Kidney epithelial cell (primary cell): ENCODE measurements around the gene CNKSR1. TPM values are rescaled to one million over a fixed set of nuclear protein-coding genes. Genes with fewer than 3 reads are reported as not detected.

Source experiments
- DNase-seq: peaks from one replicate; pipeline ENCODE4 v3.0.0-alpha.2; 2010; ENCODE audit warnings: low read depth
- H3K27me3 ChIP-seq: 2 replicates; pipeline ENCODE4 v1.6.0; 2011; ENCODE audit warnings: low read length; ENCODE audit not compliant: control insufficient read depth, insufficient read depth
- H3K36me3 ChIP-seq: 2 replicates; pipeline ENCODE4 v1.5.1; 2011; ENCODE audit warnings: low read length; ENCODE audit not compliant: control insufficient read depth, insufficient read depth
- H3K4me3 ChIP-seq: 2 replicates; pipeline ENCODE4 v1.5.1; 2011; ENCODE audit warnings: low read depth, mild to moderate bottlenecking, control low read depth, low read length
- total RNA-seq: library from RNA; depleted of rRNA; stranded (reverse); fragments of >200 nt; gene quantifications from 2 replicates; pipeline ENCODE4 v1.2.3, GENCODE V29; 2015
- TF ChIP-seq, protein P1 (sequence below): IDR thresholded peaks from 2 replicates; pipeline ENCODE4 v1.5.1; 2011; ENCODE audit warnings: mild to moderate bottlenecking, moderate library complexity, low read length, control low read depth, inconsistent platforms; ENCODE audit not compliant: insufficient read depth, poor library complexity, severe bottlenecking

Gene CNKSR1
- total RNA-seq, 1 donor from 2014 or later: 15.2 TPM

DNA sequence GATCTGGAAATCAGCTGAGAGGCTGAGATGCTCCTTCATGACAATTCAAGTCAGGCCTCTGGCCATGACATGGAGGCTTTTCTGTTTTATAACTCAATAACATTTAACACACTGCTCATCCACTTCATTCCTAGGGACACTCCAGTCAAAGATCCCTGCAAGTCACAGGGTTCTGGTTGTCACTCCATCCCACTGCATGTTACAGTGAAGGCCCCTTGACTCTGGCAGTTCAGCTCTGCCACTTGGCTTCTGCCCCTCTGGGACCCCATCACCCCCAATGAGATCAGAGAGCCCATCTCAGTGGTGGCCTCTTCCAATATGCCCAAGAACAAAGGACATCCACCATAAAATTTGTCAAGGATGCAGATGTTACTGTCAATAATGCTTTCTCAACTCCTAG lies 28.4 kb upstream of the CNKSR1 start:
- Histone ChIP-seq H3K4me3 (no peak overlapping the region), H3K36me3 (no peaks in the 10 kb centered on the region), H3K27me3 (peaks cover 7% of the 10 kb centered on the region)
- no peak for DNase-seq
- TF ChIP-seq, protein P1, sequence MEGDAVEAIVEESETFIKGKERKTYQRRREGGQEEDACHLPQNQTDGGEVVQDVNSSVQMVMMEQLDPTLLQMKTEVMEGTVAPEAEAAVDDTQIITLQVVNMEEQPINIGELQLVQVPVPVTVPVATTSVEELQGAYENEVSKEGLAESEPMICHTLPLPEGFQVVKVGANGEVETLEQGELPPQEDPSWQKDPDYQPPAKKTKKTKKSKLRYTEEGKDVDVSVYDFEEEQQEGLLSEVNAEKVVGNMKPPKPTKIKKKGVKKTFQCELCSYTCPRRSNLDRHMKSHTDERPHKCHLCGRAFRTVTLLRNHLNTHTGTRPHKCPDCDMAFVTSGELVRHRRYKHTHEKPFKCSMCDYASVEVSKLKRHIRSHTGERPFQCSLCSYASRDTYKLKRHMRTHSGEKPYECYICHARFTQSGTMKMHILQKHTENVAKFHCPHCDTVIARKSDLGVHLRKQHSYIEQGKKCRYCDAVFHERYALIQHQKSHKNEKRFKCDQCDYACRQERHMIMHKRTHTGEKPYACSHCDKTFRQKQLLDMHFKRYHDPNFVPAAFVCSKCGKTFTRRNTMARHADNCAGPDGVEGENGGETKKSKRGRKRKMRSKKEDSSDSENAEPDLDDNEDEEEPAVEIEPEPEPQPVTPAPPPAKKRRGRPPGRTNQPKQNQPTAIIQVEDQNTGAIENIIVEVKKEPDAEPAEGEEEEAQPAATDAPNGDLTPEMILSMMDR: no peak

DNA sequence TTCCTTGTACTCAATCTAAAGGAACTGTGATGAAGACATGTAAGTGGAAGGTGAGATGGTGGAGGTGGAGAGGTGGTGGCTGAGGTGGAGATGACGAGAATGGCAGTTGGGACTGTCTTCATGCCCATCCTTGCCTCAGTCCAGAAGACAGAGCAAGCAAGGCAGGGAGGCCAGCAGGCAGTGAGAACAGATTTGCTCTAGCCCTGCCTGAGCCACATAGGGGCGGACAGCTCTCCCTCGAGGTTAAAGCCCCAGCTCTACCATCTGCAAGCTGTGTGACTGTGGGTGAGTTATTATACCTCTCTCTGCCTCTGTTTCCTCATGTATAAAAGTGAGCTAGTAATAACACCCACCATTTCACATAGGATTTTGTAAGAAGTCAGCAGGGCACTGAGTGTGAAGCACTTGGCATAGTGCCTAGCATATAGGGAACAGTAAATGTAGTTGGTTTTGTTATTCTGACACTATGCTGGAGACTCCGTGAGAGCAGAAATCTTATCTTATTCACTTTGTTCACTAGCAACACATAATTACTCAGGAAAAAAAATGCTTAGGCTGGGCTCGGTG lies 23.2 kb upstream of the CNKSR1 start:
- TF ChIP-seq, protein P1: no peak
- no peak for DNase-seq
- Histone ChIP-seq H3K27me3 (peaks cover 19% of the 10 kb centered on the region), H3K4me3 (no peak overlapping the region), H3K36me3 (no peaks in the 10 kb centered on the region)

DNA sequence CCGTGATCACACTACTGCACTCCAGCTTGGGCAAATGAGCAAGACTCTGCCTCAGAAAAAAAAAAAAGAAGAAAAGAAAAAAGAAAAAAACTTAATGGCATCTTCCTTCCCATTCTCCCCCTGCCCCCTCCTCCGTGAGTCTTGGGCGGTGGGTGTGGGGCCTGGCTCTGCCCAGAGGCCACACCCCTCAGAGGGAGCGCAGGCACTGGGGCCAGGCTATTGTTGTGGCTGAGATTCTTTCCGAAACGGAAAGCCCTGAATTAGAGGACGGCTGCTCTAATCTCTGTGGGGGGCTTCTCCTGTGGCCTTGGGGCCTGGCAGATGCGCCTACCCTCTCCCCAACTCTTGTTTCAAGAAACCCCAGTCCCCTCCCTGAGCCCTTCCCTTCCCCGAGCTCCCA lies 22.5 kb upstream of the CNKSR1 start:
- DNase-seq: no peak
- Histone ChIP-seq H3K4me3 (no peak overlapping the region), H3K27me3 (peaks cover 19% of the 10 kb centered on the region), H3K36me3 (no peaks in the 10 kb centered on the region)
- TF ChIP-seq, protein P1: no peak

DNA sequence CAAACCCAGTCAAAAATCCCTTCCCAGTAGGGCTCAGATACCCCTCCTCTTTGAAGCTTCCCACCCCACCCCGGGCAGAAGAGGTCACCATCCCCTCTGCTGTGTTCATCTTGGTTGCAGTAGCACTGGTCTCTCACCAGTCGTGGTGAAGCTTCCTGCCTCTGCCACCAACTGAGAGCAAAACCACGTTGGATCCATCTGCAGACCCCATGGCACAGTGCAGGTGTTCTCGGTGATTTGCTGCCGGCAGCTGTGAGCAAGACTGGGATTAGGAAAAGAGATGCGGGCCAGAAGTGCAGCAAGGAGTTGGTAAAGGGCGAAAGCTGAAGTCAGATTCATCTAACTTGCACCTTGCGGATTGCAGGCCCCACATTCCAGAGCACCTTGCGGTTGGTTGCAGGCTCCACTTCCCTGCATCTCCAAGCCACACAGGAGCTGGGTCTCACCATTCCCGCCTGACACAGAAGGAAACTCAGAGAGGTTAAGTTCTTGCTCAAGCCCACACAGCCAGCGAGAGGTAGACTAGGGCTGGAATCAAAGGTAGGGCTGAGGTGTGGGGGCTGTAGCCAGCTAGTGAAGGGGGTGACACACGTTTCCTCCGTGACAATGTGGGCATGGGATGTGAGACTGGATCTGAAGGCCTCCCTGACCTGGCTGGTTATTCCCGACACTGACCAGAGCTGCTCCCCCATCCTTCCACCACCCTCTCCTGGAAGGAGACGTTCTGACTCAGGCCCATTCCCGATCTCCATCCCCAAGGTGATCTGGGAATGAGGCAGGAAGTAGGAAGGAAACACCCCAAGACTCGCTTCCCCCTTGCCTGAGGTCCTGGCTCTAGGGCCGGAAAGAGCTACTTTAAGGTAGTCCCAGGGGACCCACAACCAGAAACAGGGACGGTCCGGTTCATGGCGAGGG lies 21.7 kb upstream of the CNKSR1 start:
- H3K27me3 ChIP-seq: peaks cover 21% of the 10 kb centered on the region
- no peak for DNase-seq
- H3K4me3 ChIP-seq: no peak overlapping the region
- H3K36me3 ChIP-seq: no peaks in the 10 kb centered on the region
- TF ChIP-seq, protein P1: no peak

DNA sequence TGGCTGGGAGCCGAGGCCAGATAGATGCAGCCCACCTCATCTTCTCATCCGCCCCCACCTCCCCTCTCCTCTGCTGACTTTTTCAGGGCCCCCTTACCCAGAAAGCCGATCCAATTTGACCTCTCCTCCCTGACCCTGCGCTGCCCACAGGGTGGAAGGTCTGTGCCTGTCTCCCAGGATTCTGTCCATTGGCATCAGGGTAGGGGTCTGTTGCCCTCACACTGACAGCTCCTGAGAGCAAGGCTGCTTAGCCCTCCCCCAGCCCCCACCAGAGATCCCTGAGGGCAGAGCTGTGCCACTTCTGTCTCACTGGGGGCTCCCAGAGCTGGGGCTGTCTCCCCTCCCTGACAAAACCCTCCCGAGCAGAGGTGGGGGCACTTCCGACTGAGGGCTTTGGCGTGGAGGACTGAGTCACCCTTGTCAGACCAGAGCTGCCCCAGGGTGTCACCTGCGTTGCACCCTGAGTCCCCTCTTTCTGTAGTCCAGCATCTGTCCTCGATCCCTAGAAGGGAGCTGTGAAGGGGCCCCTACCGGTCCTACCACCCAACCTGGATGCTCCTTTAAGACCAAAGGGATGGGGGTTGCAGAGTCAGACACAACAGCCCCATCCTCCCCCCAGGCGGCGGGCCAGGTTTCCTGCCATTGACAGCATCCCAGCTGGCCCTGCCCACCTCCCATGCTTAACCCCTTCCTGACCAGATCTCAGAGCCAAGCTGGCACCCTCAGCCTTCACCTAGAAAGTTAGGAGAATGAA lies 20.8 kb upstream of the CNKSR1 start:
- Histone ChIP-seq H3K27me3 (peaks cover 25% of the 10 kb centered on the region), H3K36me3 (no peaks in the 10 kb centered on the region), H3K4me3 (no peak overlapping the region)
- TF ChIP-seq, protein P1: no peak
- no peak for DNase-seq
